NOMO-1 (cell line): Measurements from ENCODE around the gene SLC2A10.

Experiments used
- DNase-seq, 2 experiments: peaks; one replicate each; lab custom pipeline; 2025; ENCODE audit not compliant: unreplicated experiment in 2 of 2; lab: John Stamatoyannopoulos, UW

Gene SLC2A10

GRCh38 chr20:46724343-46724959 is 15.0 kb downstream of the SLC2A10 start:
- no peak for DNase-seq

- DNase-seq = no peak
These were observed 16.0 kb downstream of the SLC2A10 start for GRCh38 chr20:46725186-46726165.

- DNase-seq = no peak
These were observed 22.3 kb downstream of the SLC2A10 start for GRCh38 chr20:46731770-46732169.

DNA sequence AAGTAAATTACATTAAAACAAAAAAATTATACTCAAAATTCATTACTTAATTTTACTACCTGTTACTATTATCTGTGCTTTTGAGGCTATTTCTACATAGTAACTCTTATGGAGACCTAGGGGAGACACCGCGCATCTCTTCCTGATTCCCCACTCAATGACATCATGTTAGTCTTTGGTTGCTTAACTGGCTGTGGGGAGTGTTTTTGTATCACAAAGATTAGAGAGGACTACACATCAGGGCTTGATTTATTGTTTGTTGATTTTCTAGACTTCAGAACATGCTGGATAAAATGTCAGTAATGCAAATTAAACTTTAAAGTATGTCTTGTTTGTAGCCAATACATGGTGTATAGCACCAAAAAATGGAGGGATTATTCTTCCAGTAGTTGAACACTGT is 26.0 kb downstream of the SLC2A10 start:
- DNase-seq = no peak

GRCh38 chr20:46739431-46740213 is 30.2 kb downstream of the SLC2A10 start:
- no peak for DNase-seq

- DNase-seq = no peak
These were observed 30.8 kb downstream of the SLC2A10 start for GRCh38 chr20:46740214-46740609.

- no peak for DNase-seq
These were observed 32.6 kb downstream of the SLC2A10 start for GRCh38 chr20:46741924-46742668.

- DNase-seq = no peak
These were observed 33.2 kb downstream of the SLC2A10 start for GRCh38 chr20:46742669-46743045.

DNA sequence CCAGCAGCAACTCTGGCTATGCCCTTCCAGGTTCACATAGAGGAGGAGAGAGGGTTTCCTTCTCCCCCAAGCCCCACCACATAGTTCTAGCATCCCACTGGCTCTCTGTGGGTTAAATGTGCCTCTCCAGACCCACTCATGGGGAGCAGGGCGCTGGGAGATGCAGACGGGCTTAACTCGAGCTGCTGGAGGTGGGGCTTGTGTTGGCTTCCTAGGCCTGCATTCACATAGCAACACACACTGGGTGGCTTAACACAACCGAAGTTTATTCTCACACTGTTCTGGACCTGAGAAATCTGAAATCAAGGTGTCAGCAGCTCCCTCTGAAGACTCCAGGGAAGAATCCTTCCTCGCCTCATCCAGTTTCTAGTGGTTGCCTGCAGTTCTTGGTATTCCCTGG is 33.6 kb downstream of the SLC2A10 start:
- no peak for DNase-seq

- no peak for DNase-seq
These were observed 37.6 kb downstream of the SLC2A10 start for GRCh38 chr20:46746956-46747526.

DNA sequence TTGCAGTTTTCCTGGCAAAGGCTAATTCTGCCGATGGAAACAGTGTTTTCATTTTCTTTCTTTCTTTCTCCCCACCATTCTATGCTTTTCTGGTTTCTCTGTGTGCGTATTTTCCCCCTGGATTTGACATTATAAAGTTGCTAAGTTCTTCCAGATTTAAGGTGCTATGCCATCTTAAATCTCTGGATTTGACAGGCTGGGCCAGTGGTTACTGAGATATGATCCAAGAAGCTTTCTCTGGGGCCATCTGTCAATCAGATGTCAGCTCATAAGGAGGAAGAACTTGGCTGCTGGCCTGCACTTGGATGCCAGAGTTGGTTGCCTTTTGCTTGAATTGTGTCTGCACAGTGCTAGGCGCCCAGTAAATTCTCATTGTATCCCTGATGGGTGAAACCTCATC is 39.7 kb downstream of the SLC2A10 start:
- no peak for DNase-seq

- DNase-seq = no peak
These were observed 42.4 kb downstream of the SLC2A10 start for GRCh38 chr20:46751856-46752255.

- peak; percentile 3 to 34 for DNase-seq
These were observed 43.3 kb downstream of the SLC2A10 start for GRCh38 chr20:46752728-46753127.

DNA sequence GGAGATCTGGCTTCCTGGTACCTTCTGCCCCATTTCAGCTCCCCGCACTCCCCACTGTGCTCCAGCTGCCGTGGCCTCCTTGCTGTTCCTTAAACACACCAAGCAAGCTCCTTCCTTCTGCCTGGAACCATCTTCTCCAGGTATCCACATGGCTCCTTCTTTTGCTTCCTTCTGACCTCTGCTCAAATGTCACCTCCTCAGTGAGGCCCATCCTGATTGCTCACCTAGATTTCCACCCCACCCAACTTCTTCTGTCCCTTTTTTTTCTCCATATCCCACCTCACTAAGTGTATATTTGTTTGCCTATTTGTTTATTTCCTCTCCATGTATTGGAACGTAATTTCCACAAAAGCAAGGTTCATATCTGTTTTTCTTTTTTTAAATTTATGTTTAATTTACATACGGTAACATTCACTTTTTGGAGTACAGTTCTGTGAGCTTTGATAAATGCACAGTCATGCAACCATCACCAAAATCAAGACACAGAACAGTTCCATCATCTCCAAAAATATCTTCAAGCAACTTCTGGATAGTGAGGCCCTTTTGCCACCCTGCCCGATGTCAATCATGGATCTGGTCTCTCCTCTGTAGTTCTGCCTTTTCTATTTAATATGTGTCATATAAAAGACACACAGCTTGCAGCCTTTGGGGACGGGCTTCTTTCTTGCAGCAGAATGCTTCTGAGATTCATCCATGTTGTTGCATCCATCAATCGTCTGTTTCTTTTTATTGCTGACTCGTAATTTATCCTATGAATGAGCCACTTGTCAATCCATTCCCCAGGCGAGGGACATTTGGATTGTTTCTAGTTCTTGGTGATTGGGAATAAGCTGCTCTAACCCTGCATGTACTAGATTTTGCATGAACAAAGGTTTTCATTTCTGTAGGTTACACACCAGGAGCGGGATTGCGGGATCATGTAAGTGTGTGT is 46.3 kb downstream of the SLC2A10 start:
- DNase-seq = no peak

DNA sequence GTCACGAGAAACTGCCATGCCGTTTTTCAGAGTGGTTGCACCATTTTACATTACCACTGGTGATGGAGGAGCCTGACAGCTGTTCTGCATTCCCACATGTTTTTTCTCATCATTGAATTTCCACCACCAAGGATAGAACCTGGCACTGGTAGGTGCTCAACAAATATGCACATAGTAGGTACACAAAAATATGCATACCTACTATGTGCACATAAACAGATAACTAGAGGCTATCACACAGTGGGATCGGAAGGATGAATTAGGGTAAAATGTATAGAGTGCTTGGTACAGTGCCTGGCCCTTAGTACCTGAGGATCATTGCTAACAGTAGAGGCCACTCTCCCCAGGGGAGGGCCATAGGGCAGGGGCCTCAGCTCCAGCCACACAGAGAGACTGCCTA is 47.0 kb downstream of the SLC2A10 start:
- no peak for DNase-seq

DNA sequence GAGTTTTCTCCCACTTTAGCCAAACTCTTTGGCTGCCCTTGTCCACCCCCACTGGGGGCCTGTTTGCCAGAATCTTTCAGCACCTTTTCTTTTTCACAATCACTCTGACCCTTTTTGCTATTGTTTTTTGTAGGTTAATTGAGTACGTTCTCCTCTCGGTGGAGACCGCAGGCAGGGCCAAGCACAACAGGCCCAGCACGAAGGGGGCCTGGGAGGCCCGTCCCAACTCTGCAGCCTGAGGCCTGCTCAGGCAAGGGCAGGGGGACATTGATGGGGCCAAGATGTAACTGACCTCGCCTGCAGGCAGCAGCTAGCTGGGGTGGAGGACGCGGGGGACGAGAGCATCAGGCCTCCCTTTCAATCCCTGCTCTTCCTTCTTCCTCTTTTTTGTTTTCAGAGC is 47.7 kb downstream of the SLC2A10 start:
- DNase-seq = no peak

DNA sequence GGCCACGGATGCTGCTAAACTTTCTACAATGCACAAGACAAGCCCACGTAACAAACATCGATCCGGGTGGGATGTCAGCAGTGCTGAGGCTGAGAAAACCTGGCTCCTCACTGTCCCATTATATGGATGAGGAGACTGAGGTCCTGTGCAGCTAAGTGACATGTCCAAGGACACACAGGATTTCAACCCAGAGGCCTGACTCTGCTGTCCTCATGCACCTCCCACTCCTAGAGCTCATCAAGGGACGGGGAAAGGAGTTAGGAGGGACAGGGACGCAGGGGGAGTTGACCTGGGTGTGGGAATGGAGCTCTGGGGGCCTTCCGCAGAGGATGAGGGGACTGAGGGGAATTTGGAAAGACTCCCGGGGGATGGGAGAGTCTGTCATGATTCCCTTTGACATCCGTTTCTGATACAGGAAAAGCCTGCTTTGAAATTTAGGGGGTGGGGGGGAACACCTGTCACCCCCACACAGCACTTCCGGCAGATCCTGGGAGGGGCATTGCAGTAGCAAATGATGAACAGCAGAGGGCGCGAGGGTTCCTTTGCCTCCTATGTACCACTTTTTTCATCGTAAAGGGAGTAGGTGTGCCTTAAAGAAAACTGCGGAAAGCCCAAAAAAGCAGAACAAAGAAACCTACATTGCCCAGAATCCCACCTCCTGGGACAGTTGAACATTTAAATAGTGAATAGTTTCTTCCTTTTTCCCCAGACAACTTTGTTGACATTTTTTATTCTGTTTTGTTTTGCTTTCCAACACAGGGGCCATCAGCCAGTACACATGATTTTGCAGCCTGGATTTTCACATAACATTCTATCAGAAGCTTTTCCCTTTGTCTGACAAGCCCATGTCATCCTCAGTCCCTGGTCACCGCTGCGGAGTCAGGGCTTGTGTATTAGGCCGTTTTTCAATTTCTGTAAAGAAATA is 48.6 kb downstream of the SLC2A10 start:
- DNase-seq = peak; percentile 54 to 79
